Tibial nerve (tissue), 3 donors: ENCODE results near the gene RNU1-2.
"Not testable (repeated sequence)": the region's sequence is repeated elsewhere in the genome, so short reads cannot be mapped to it uniquely, and the experiment has no call there.

Source experiments
- POLR2A ChIP-seq, 2 donors: fragments of 450-650 bp; IDR thresholded peaks; one replicate each; pipeline ENCODE4 v1.6.1; 2017; ENCODE audit warnings: antibody characterized with exemption in 2 of 2, mild to moderate bottlenecking in 2 of 2, moderate library complexity in 2 of 2
- TF ChIP-seq, protein P1 (sequence below), 5 experiments: fragments of 200-600 bp in 3 of 5; fragments of 450-650 bp in 2 of 5; sonication (generic) in 3 of 5; IDR thresholded peaks; one replicate each; pipeline ENCODE4 v1.5.1; 2016 to 2019; ENCODE audit warnings: antibody characterized with exemption in 5 of 5, mild to moderate bottlenecking in 3 of 5, moderate library complexity in 2 of 5

DNA sequence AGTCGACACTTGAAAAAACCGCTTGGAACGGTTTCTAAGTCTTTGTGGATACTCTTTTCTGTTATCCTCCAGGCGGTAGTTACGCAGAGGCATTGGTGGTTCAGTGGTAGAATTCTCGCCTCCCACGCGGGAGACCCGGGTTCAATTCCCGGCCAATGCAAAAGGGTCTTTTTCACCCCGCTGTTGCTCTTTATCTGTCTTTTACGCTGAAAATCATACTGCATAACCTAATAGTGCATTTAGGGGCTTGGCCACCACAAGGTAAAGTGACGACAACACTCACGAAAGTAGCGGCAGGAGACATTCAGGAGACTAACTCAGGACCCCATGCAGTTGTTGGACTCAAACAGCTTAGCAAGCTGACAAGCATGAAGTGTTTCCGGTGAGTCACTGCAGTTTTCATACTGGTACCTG is 33.9 kb upstream of the RNU1-2 start:
- not testable (repeated sequence) for TF ChIP-seq POLR2A (IDR thresholded peaks at IDR 0.05)
- TF ChIP-seq, protein P1, sequence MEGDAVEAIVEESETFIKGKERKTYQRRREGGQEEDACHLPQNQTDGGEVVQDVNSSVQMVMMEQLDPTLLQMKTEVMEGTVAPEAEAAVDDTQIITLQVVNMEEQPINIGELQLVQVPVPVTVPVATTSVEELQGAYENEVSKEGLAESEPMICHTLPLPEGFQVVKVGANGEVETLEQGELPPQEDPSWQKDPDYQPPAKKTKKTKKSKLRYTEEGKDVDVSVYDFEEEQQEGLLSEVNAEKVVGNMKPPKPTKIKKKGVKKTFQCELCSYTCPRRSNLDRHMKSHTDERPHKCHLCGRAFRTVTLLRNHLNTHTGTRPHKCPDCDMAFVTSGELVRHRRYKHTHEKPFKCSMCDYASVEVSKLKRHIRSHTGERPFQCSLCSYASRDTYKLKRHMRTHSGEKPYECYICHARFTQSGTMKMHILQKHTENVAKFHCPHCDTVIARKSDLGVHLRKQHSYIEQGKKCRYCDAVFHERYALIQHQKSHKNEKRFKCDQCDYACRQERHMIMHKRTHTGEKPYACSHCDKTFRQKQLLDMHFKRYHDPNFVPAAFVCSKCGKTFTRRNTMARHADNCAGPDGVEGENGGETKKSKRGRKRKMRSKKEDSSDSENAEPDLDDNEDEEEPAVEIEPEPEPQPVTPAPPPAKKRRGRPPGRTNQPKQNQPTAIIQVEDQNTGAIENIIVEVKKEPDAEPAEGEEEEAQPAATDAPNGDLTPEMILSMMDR (IDR thresholded peaks at IDR 0.05), result not testable (repeated sequence)
